Keratinocyte (primary cell): ENCODE measurements around the gene TP53RK. TPM values are rescaled to one million over a fixed set of nuclear protein-coding genes. Genes with fewer than 3 reads are reported as not detected.

Experiments
- DNase-seq: peaks from one replicate; pipeline ENCODE4 v3.0.0-alpha.2; 2011; ENCODE audit warnings: low read depth, missing footprints, low spot score
- FAIRE-seq: peaks from 2 replicates; lab custom pipeline; 2011; peaks lifted over from hg19 to GRCh38; lab: Jason Lieb, UNC
- H2AFZ ChIP-seq: 2 replicates; pipeline ENCODE4 v1.6.0; 2012; ENCODE audit warnings: low read length, control low read depth, inconsistent platforms; ENCODE audit not compliant: control insufficient read depth
- H3K27ac ChIP-seq: 2 replicates; pipeline ENCODE4 v1.5.1; 2011; ENCODE audit warnings: low read length; ENCODE audit not compliant: control insufficient read depth, insufficient read depth
- H3K27me3 ChIP-seq: 3 replicates; pipeline ENCODE4 v1.6.0; 2011; ENCODE audit warnings: low read length; ENCODE audit not compliant: control insufficient read depth, insufficient read depth; ENCODE audit errors: extremely low read depth
- H3K36me3 ChIP-seq, 2 experiments: 2 replicates in 1 of 2; 3 replicates in 1 of 2; pipeline ENCODE4 v1.5.1; 2011; ENCODE audit warnings: low read length in 2 of 2, mild to moderate bottlenecking in 1 of 2; ENCODE audit not compliant: control insufficient read depth in 2 of 2, insufficient read depth in 2 of 2; ENCODE audit errors: extremely low read depth in 1 of 2
- H3K4me1 ChIP-seq: 3 replicates; pipeline ENCODE4 v1.5.1; 2011; ENCODE audit warnings: low read length; ENCODE audit not compliant: control insufficient read depth, insufficient read depth; ENCODE audit errors: extremely low read depth
- H3K4me2 ChIP-seq: 3 replicates; pipeline ENCODE4 v1.6.0; 2011; ENCODE audit warnings: low read depth, low read length; ENCODE audit not compliant: control insufficient read depth, insufficient read depth; ENCODE audit errors: extremely low read depth
- H3K4me3 ChIP-seq, 3 experiments: fragments of 200-600 bp in 1 of 3; sonication (generic) in 1 of 3; 2 replicates in 2 of 3; 3 replicates in 1 of 3; pipeline ENCODE4 v1.5.1; 2011 to 2016; ENCODE audit warnings: low read length in 3 of 3, mild to moderate bottlenecking in 3 of 3, control low read depth in 2 of 3, inconsistent platforms in 1 of 3, low read depth in 1 of 3, mixed read lengths in 1 of 3, mixed run types in 1 of 3, moderate library complexity in 1 of 3; ENCODE audit not compliant: control insufficient read depth in 2 of 3, insufficient read depth in 2 of 3; ENCODE audit errors: extremely low read depth in 1 of 3
- H3K79me2 ChIP-seq: 2 replicates; pipeline ENCODE4 v1.6.0; 2012; ENCODE audit warnings: low read length; ENCODE audit not compliant: control insufficient read depth, insufficient read depth
- H3K9ac ChIP-seq: 3 replicates; pipeline ENCODE4 v1.6.0; 2011; ENCODE audit warnings: low read length; ENCODE audit not compliant: control insufficient read depth, insufficient read depth; ENCODE audit errors: extremely low read depth
- H3K9me1 ChIP-seq: 3 replicates; pipeline ENCODE4 v1.6.0; 2011; ENCODE audit warnings: low read length; ENCODE audit not compliant: control insufficient read depth, insufficient read depth; ENCODE audit errors: extremely low read depth
- H3K9me3 ChIP-seq: 2 replicates; pipeline ENCODE4 v1.5.1; 2012; ENCODE audit warnings: low read depth, low read length; ENCODE audit not compliant: control insufficient read depth
- H4K20me1 ChIP-seq: 3 replicates; pipeline ENCODE4 v1.6.0; 2011; ENCODE audit warnings: low read length; ENCODE audit not compliant: control insufficient read depth, insufficient read depth; ENCODE audit errors: extremely low read depth
- CTCF ChIP-seq, 3 experiments: IDR thresholded peaks in 1 of 3; conservative IDR thresholded peaks in 1 of 3; optimal IDR thresholded peaks in 1 of 3; 2 replicates in 2 of 3; 3 replicates in 1 of 3; pipeline versions ENCODE3 to v1.5.1; 2011; ENCODE audit warnings: low read length in 3 of 3, mild to moderate bottlenecking in 3 of 3, moderate library complexity in 2 of 3, control low read depth in 1 of 3, inconsistent platforms in 1 of 3; ENCODE audit not compliant: insufficient read depth in 2 of 3; ENCODE audit errors: extremely low read depth in 1 of 3
- EZH2 ChIP-seq: IDR thresholded peaks from one replicate; pipeline ENCODE4 v1.6.1; 2012; ENCODE audit warnings: inconsistent platforms, mild to moderate bottlenecking, low read length, moderate library complexity
- dilution Hi-C: fragments of 300-500 bp; cut with MboI; formaldehyde crosslinking; loops from one replicate; pipeline ENCODE4 v1.7.0; 2020; ENCODE audit warnings: low sequenced_read_pairs; ENCODE audit not compliant: extremely low pct_ligation_motif_present
- polyA plus RNA-seq, 5 experiments: library from polyadenylated mRNA; depleted of rRNA in 3 of 5; stranded (reverse) in 3 of 5; stranded (forward) in 1 of 5; unstranded in 1 of 5; fragments of >200 nt; gene quantifications; 1 replicate in 1 of 5; 2 replicates in 3 of 5; 3 replicates in 1 of 5; pipeline versions ENCODE4 v1.2.1 to v1.2.3, GENCODE V29; 2011 to 2012; ENCODE audit warnings: missing spikeins in 2 of 5, low read depth in 1 of 5, low replicate concordance in 1 of 5

The TP53RK gene
- polyA plus RNA-seq, 1 donor (not counting 4 experiments of a cell fraction or from before 2014, with no cell fraction given) = 15.9 TPM

- Histone ChIP-seq H3K4me2 (no peak overlapping the region), H3K9ac (no peak overlapping the region), H3K27me3 (peaks cover 15% of the 10 kb centered on the region), H3K27ac (no peak overlapping the region), H3K79me2 (no peaks in the 10 kb centered on the region), H3K4me3 (no peak overlapping the region), H3K36me3 (no peaks in the 10 kb centered on the region), H3K4me1 (no peaks in the 10 kb centered on the region), H4K20me1 (no peaks in the 10 kb centered on the region), H3K9me1 (no peaks in the 10 kb centered on the region), H3K9me3 (no peaks in the 10 kb centered on the region), H2AFZ (no peak overlapping the region)
- FAIRE-seq (no peak), DNase-seq (no peak)
- no peak for TF ChIP-seq EZH2
- TF ChIP-seq CTCF (optimal IDR thresholded peaks at IDR 0.05 in 1 of 3, IDR thresholded peaks at IDR 0.05 in 1 of 3, conservative IDR thresholded peaks at IDR 0.05 in 1 of 3; ENCODE audit: extremely low read depth in 1 of 3, insufficient read depth in 2 of 3, low read length in 3 of 3) = no peak
- dilution Hi-C loops = no loop called here
Observed at GRCh38 chr20:46649650-46649949, 39.6 kb downstream of the TP53RK start.

- H3K4me2 ChIP-seq = no peak overlapping the region
- TF ChIP-seq EZH2 (no peak), CTCF (optimal IDR thresholded peaks at IDR 0.05 in 1 of 3, IDR thresholded peaks at IDR 0.05 in 1 of 3, conservative IDR thresholded peaks at IDR 0.05 in 1 of 3; ENCODE audit: extremely low read depth in 1 of 3, insufficient read depth in 2 of 3, low read length in 3 of 3) (no peak)
- H3K27me3 ChIP-seq = peaks cover 15% of the 10 kb centered on the region
- H3K9ac ChIP-seq = no peak overlapping the region
- H2AFZ ChIP-seq = no peak overlapping the region
- H3K36me3 ChIP-seq = no peaks in the 10 kb centered on the region
- H3K9me1 ChIP-seq = no peaks in the 10 kb centered on the region
- H3K4me1 ChIP-seq = no peaks in the 10 kb centered on the region
- no peaks in the 10 kb centered on the region for H3K79me2 ChIP-seq
- no peak overlapping the region for H3K27ac ChIP-seq
- no peaks in the 10 kb centered on the region for H3K9me3 ChIP-seq
- FAIRE-seq (no peak), DNase-seq (no peak)
- no peaks in the 10 kb centered on the region for H4K20me1 ChIP-seq
- H3K4me3 ChIP-seq = no peak overlapping the region
- dilution Hi-C loops = no loop called here
Observed at GRCh38 chr20:46648903-46649649, 40.2 kb downstream of the TP53RK start.
